ENCODE measurements around the gene CNIH3.

- TF ChIP-seq POU6F1 (CRISPR knock-in tag; IDR thresholded peaks at IDR 0.05; ENCODE audit: borderline replicate concordance, low read depth), result no peak
- TF ChIP-seq ZFP30 (CRISPR knock-in tag; IDR thresholded peaks at IDR 0.05), result no peak
- no peak for TF ChIP-seq SNAI2 (CRISPR knock-in tag; IDR thresholded peaks at IDR 0.05)
- TF ChIP-seq ARNTL (CRISPR knock-in tag; IDR thresholded peaks at IDR 0.05; ENCODE audit: borderline replicate concordance, low read depth), result no peak
- no peak for TF ChIP-seq ZNF565 (CRISPR knock-in tag; conservative IDR thresholded peaks at IDR 0.05; ENCODE audit: low read depth)
- TF ChIP-seq CSRNP3 (CRISPR knock-in tag; IDR thresholded peaks at IDR 0.05), result no peak
- no peak for TF ChIP-seq PATZ1 (CRISPR knock-in tag; IDR thresholded peaks at IDR 0.05; ENCODE audit: borderline replicate concordance)
- no peak for TF ChIP-seq CREB5 (CRISPR knock-in tag; IDR thresholded peaks at IDR 0.05; ENCODE audit: low read depth)
- TF ChIP-seq PPARA (CRISPR knock-in tag; IDR thresholded peaks at IDR 0.05; ENCODE audit: borderline replicate concordance), result no peak
- TF ChIP-seq CSDC2 (CRISPR knock-in tag; IDR thresholded peaks at IDR 0.05), result no peak
- TF ChIP-seq RARB (CRISPR knock-in tag; IDR thresholded peaks at IDR 0.05), result no peak
These were observed 73.3 kb downstream of the CNIH3 start for GRCh38 chr1:224689374-224689773.

All from SK-N-SH treated with all-trans-retinoic acid at 6 μM for 48 hours (cell line).